PFSK-1 (cell line): ENCODE results near the gene C1orf226.

Experiments
- POLR2AphosphoS5 ChIP-seq: IDR thresholded peaks from 2 replicates; pipeline ENCODE4 v1.6.1; 2012; ENCODE audit warnings: low read depth, mild to moderate bottlenecking, control low read depth, low read length, moderate library complexity
- TF ChIP-seq, protein P1 (sequence below), 2 experiments: IDR thresholded peaks; 2 replicates each; pipeline versions ENCODE4 v1.6.1 to v1.8.0; 2011 to 2012; ENCODE audit warnings: low read depth in 2 of 2, low read length in 2 of 2, control low read depth in 1 of 2, inconsistent platforms in 1 of 2, mild to moderate bottlenecking in 1 of 2, moderate library complexity in 1 of 2; ENCODE audit not compliant: insufficient read depth in 1 of 2

The C1orf226 gene

DNA sequence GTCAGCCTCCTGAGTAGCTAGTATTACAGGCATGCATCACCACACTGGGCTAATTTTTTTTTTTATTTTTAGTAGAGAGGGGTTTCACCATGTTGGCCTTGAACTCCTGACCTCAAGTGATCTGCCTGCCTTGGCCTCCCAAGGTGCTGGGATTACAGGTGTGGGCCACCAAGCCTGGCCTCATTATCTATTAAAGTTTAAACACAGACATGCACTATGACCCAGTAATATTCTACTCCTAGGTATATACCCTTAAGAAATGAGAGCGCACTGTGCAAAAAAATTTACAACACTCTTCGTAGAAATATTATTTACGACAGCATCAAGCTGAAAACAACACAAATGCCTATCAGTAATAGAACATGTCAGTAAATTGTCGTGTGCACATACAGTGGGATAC, 49.1 kb downstream of the C1orf226 start:
- no peak for TF ChIP-seq POLR2AphosphoS5
- TF ChIP-seq, protein P1, sequence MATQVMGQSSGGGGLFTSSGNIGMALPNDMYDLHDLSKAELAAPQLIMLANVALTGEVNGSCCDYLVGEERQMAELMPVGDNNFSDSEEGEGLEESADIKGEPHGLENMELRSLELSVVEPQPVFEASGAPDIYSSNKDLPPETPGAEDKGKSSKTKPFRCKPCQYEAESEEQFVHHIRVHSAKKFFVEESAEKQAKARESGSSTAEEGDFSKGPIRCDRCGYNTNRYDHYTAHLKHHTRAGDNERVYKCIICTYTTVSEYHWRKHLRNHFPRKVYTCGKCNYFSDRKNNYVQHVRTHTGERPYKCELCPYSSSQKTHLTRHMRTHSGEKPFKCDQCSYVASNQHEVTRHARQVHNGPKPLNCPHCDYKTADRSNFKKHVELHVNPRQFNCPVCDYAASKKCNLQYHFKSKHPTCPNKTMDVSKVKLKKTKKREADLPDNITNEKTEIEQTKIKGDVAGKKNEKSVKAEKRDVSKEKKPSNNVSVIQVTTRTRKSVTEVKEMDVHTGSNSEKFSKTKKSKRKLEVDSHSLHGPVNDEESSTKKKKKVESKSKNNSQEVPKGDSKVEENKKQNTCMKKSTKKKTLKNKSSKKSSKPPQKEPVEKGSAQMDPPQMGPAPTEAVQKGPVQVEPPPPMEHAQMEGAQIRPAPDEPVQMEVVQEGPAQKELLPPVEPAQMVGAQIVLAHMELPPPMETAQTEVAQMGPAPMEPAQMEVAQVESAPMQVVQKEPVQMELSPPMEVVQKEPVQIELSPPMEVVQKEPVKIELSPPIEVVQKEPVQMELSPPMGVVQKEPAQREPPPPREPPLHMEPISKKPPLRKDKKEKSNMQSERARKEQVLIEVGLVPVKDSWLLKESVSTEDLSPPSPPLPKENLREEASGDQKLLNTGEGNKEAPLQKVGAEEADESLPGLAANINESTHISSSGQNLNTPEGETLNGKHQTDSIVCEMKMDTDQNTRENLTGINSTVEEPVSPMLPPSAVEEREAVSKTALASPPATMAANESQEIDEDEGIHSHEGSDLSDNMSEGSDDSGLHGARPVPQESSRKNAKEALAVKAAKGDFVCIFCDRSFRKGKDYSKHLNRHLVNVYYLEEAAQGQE (IDR thresholded peaks at IDR 0.05; ENCODE audit: insufficient read depth in 1 of 2, low read depth in 2 of 2, low read length in 2 of 2): no peak
